HT-29 (cell line): ENCODE results near the gene KIAA0408. TPM values are rescaled to one million over a fixed set of nuclear protein-coding genes. Genes with fewer than 3 reads are reported as not detected.
A peak's percentile ranks its signal among the peaks of the same experiment; 100 is the strongest.
"Not testable (repeated sequence)": the region's sequence is repeated elsewhere in the genome, so short reads cannot be mapped to it uniquely, and the experiment has no call there.

Experiments
- DNase-seq: peaks from one replicate; pipeline ENCODE4 v3.0.0-alpha.2; 2015; ENCODE audit warnings: low spot score
- small RNA-seq: library from RNA; depleted of rRNA; stranded (forward); fragments of <200 nt; gene quantifications from one replicate; pipeline ENCODE3, GENCODE V24; 2014
- total RNA-seq: library from RNA; depleted of rRNA; stranded (reverse); fragments of >200 nt; shearing (Covaris generic); gene quantifications from 2 replicates; pipeline ENCODE4 v1.2.3, GENCODE V29; 2014; rRNA removed

Gene KIAA0408
- total RNA-seq, 1 experiment from 2014 or later, result not detected

DNA sequence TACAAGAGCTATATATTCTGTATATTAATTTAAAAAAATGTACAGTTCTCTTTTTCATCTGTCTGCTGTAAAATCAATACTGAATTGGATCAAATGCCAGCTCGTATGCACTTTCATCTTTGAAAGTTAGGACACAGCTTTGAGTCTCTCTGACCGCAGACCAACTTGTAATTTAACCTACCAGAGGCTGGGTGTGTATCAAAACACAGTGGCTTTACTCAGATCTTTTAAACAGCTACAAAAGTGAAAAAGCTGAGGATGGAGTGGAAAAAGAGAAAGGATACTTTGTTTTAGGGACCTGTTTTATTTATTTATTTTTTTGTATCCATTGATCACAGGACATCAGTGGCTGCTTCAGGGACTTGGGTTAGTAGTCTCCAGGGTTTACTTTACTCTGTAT is 44.1 kb downstream of the KIAA0408 start:
- no peak for DNase-seq

DNA sequence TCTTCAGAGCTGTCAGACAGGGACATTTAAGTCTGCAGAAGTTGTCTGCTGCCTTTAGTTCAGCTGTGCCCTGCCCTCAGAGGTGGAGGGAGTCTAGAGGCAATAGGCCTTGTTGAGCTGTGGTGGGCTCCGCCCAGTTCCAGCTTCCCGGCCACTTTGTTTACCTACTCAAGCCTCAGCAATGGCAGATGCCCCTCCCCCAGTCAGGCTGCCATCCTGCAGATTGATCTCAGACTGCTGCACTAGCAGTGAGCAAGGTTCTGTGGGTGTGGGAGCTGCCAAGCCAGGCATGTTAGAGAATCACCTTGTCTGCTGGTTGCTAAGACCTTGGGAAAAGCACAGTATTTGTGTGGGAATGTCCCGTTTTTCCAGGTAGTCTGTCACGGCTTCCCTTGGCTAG is 46.1 kb downstream of the KIAA0408 start:
- peak; percentile 7 for DNase-seq

DNA sequence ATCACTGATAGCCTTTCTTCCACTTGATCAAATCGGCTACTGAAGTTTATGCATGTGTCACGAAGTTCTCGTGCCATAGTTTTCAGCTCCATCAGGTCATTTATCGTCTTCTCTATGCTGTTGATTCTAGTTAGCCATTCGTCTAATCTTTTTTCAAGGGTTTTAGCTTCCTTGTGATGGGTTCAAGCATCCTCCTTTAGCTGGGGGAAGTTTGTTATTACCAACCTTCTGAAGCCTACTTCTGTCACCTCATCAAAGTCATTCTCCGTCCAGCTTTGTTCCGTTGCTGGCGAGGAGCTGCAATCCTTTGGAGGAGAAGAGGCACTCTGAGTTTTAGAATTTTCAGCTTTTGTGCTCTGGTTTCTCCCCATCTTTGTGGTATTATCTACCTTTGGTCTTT is 47.2 kb downstream of the KIAA0408 start:
- DNase-seq, result not testable (repeated sequence)

Small RNA genes lying within 50 kb of the gene (small RNA-seq; reads per million reads assigned to genes)
- not detected for gene KIAA0408

Other genes starting within 250 kb of the KIAA0408 start
- 6.3 and 9.0 TPM in 2 replicates for gene RNF146, start 192.5 kb downstream of the KIAA0408 start, total RNA-seq
- gene ECHDC1, start 115.8 kb downstream of the KIAA0408 start, total RNA-seq, result 20.6 and 24.4 TPM in 2 replicates
- gene C6orf58, start 117.8 kb upstream of the KIAA0408 start, total RNA-seq, result not detected in 2 replicates